ENCODE measurements around the gene AKIRIN2. TPM values are rescaled to one million over a fixed set of nuclear protein-coding genes. Genes with fewer than 3 reads are reported as not detected.

The AKIRIN2 gene
- total and polyA plus RNA-seq, 10 of the 15 experiments (the other 5 are each of a cell fraction or from before 2014, with no cell fraction given) = 12.7 to 82.2 (median 42.6) TPM

DNA sequence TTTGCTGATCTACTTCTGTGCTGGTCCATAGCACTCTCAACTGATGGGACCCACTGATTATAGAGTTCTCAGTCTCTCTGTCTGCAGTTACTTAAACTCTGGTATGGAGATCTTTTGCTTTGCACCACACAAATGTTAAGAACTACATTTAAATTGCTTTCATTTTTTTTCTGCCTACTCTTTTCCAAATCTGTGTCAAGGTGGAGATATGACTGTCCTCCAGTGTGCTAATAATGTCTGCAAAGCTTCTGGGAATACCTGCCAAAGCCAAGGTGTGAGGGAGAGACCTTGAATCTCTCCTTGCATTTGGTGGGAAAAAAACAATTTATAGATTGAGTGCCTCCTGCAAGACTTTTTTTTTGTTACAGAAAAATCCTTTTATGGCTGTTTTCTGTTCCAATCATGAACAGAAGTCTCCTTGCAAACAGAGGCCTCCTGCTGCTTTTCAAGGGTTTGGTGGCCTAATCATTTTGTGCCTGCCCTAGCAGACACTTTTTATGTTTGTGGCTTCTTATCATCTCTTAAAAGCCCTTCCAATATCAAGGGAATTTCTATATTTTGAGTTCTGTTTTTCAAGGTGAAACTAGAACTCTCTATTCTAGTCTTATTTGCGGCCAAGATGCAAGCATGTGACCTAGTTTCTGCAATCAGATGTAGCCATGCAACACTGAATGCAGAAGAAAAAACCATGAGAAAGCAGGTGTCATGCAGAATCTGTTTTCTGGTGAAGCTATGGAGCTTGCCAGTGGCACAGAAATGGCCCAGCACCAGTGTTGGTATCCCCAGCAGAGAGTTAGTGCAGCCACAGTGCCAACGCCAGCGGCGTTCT is 23.2 kb upstream of the AKIRIN2 start (continued):
- TF ChIP-seq, protein P1, sequence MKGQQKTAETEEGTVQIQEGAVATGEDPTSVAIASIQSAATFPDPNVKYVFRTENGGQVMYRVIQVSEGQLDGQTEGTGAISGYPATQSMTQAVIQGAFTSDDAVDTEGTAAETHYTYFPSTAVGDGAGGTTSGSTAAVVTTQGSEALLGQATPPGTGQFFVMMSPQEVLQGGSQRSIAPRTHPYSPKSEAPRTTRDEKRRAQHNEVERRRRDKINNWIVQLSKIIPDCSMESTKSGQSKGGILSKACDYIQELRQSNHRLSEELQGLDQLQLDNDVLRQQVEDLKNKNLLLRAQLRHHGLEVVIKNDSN (IDR thresholded peaks at IDR 0.05; ENCODE audit: borderline replicate concordance, extremely low read length, insufficient read depth, low read depth, low read length) = no peak
- peak in 1 of 2 experiments; percentile 73; a peak in 1 of 4 replicates for TF ChIP-seq CEBPB (IDR thresholded peaks at IDR 0.05; ENCODE audit: borderline replicate concordance in 1 of 2, low read depth in 2 of 2, low read length in 2 of 2)
- peak; percentile 87 for TF ChIP-seq MEF2A (IDR thresholded peaks at IDR 0.05; ENCODE audit: insufficient read depth, low read depth, low read length)
- 0 out of 2 replicates have a peak, but pooled peaks have one; percentile 11 for TF ChIP-seq CREB1 (IDR thresholded peaks at IDR 0.05; ENCODE audit: low read depth)
- no peak for TF ChIP-seq BCLAF1 (IDR thresholded peaks at IDR 0.05)
- peak; percentile 67 for TF ChIP-seq JUNB (IDR thresholded peaks at IDR 0.05)
- TF ChIP-seq SIX5 (IDR thresholded peaks at IDR 0.05; ENCODE audit: low read depth, low read length, severe bottlenecking) = no peak
- TF ChIP-seq, protein P2, sequence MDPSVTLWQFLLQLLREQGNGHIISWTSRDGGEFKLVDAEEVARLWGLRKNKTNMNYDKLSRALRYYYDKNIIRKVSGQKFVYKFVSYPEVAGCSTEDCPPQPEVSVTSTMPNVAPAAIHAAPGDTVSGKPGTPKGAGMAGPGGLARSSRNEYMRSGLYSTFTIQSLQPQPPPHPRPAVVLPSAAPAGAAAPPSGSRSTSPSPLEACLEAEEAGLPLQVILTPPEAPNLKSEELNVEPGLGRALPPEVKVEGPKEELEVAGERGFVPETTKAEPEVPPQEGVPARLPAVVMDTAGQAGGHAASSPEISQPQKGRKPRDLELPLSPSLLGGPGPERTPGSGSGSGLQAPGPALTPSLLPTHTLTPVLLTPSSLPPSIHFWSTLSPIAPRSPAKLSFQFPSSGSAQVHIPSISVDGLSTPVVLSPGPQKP (IDR thresholded peaks at IDR 0.05; ENCODE audit: low read depth, low read length) = no peak

All from GM12878 (cell line).